A549 (cell line): ENCODE results near the gene DCLK2.

Experiments used
- CTCF ChIP-seq: fragments of >200 bp; sonication (Bioruptor Twin); formaldehyde crosslinking; IDR thresholded peaks from 3 replicates; pipeline ENCODE4 v1.5.1; 2016
- SREBF2 ChIP-seq: fragments of 450-650 bp; IDR thresholded peaks from 2 replicates; pipeline ENCODE4 v1.6.1; 2014; ENCODE audit warnings: mild to moderate bottlenecking, moderate library complexity

- TF ChIP-seq SREBF2 = no peak
- no peak for TF ChIP-seq CTCF
Measured at GRCh38 chr4:150074064-150074463, 4.2 kb upstream of the DCLK2 start.
